ENCODE results near the gene KRTAP9-2. TPM values are rescaled to one million over a fixed set of nuclear protein-coding genes. Genes with fewer than 3 reads are reported as not detected.
"Not testable (repeated sequence)": the region's sequence is repeated elsewhere in the genome, so short reads cannot be mapped to it uniquely, and the experiment has no call there.

The KRTAP9-2 gene
- total RNA-seq, 1 donor from 2014 or later: not detected

- no peaks in the 10 kb centered on the region for H3K9me3 ChIP-seq
- no peaks in the 10 kb centered on the region for H3K27me3 ChIP-seq
- H3K4me3 ChIP-seq: no peak overlapping the region
- no peak overlapping the region for H3K27ac ChIP-seq
- TF ChIP-seq CTCF (IDR thresholded peaks at IDR 0.05): no peak
- no peaks in the 10 kb centered on the region for H3K36me3 ChIP-seq
- no peaks in the 10 kb centered on the region for H3K4me1 ChIP-seq
- intact Hi-C loops (cut with DNase I): no loop called here
- DNase-seq (ENCODE audit: low spot score in 2 of 2): no peak
These were observed 397 bp upstream of the KRTAP9-2 start for GRCh38 chr17:41226051-41226450.

GRCh38 chr17:41230094-41230493 lies 3.6 kb downstream of the KRTAP9-2 start:
- Histone ChIP-seq H3K27me3 (no peaks in the 10 kb centered on the region), H3K9me3 (no peaks in the 10 kb centered on the region), H3K4me3 (no peak overlapping the region), H3K27ac (no peak overlapping the region), H3K4me1 (no peaks in the 10 kb centered on the region), H3K36me3 (no peaks in the 10 kb centered on the region)
- TF ChIP-seq CTCF (IDR thresholded peaks at IDR 0.05): no peak
- intact Hi-C loops (cut with DNase I): no loop called here
- no peak for DNase-seq (ENCODE audit: low spot score in 2 of 2)

DNA sequence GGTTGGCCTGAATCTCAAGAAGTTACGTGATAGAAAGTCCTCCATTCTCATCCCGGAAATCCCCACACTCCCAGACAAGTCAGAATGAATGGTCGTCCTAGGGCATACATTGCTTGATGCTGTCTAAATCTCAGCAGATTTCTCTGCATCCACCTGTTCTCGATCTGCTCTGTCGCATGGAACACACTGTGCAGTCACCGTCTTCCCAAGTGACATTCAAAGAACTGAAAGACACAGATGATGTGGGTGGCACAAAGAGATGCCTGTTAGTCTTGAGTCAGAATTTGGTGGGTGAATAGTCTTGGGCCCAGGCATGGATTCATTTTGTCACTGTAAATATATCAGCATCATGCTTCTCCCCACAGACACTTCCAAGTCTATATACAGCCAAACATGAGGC lies 5.3 kb downstream of the KRTAP9-2 start:
- Histone ChIP-seq H3K4me1 (no peaks in the 10 kb centered on the region), H3K27ac (no peak overlapping the region), H3K27me3 (no peaks in the 10 kb centered on the region), H3K36me3 (no peaks in the 10 kb centered on the region), H3K4me3 (no peak overlapping the region), H3K9me3 (no peaks in the 10 kb centered on the region)
- TF ChIP-seq CTCF (IDR thresholded peaks at IDR 0.05): no peak
- intact Hi-C loops (cut with DNase I): no loop called here
- DNase-seq (ENCODE audit: low spot score in 2 of 2): no peak

- H3K27me3 ChIP-seq; DNase-seq (ENCODE audit: low spot score in 2 of 2); H3K27ac ChIP-seq; intact Hi-C loops (cut with DNase I); H3K9me3 ChIP-seq; H3K4me3 ChIP-seq; H3K36me3 ChIP-seq; H3K4me1 ChIP-seq: not testable (repeated sequence)
These were observed 6.1 kb downstream of the KRTAP9-2 start, which contains the start of gene KRTAP9-3 for GRCh38 chr17:41232399-41233105. KRTAP9-3 (plus strand) TSS chr17:41232449; CDS start chr17:41232502, 53 bp downstream.

GRCh38 chr17:41237116-41237515 lies 10.7 kb downstream of the KRTAP9-2 start:
- H3K9me3 ChIP-seq; H3K27ac ChIP-seq; H3K27me3 ChIP-seq; H3K4me3 ChIP-seq; H3K4me1 ChIP-seq; DNase-seq (ENCODE audit: low spot score in 2 of 2); H3K36me3 ChIP-seq; intact Hi-C loops (cut with DNase I): not testable (repeated sequence)

DNA sequence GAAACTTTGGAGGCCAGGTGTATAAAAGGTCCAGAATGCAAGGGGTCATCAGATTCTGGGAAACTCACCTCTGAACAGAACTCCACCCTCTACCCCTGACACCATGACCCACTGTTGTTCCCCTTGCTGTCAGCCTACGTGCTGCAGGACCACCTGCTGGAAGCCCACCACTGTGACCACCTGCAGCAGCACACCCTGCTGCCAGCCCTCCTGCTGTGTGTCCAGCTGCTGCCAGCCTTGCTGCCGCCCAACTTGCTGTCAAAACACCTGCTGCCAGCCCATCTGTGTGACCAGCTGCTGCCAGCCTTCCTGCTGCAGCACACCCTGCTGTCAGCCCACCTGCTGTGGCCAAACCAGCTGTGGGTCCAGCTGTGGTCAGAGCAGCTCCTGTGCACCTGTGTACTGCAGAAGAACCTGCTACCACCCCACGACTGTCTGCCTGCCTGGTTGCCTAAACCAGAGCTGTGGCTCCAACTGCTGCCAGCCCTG lies 11.5 kb downstream of the KRTAP9-2 start, which contains the start of gene KRTAP9-8:
Gene KRTAP9-8, plus strand, starts transcription at position 51 of the 489 bp plus-strand sequence. Its CDS starts 53 bp downstream, at position 104.
- H3K36me3 ChIP-seq; H3K27me3 ChIP-seq; H3K9me3 ChIP-seq; DNase-seq (ENCODE audit: low spot score in 2 of 2); H3K4me1 ChIP-seq; intact Hi-C loops (cut with DNase I); H3K27ac ChIP-seq; H3K4me3 ChIP-seq: not testable (repeated sequence)

- DNase-seq (ENCODE audit: low spot score in 2 of 2); H3K27me3 ChIP-seq; H3K27ac ChIP-seq; H3K9me3 ChIP-seq; H3K36me3 ChIP-seq; H3K4me1 ChIP-seq; H3K4me3 ChIP-seq; intact Hi-C loops (cut with DNase I): not testable (repeated sequence)
These were observed 20.7 kb downstream of the KRTAP9-2 start for GRCh38 chr17:41246995-41247787.

- H3K27me3 ChIP-seq; intact Hi-C loops (cut with DNase I); H3K36me3 ChIP-seq; H3K27ac ChIP-seq; H3K9me3 ChIP-seq; DNase-seq (ENCODE audit: low spot score in 2 of 2); H3K4me3 ChIP-seq; H3K4me1 ChIP-seq: not testable (repeated sequence)
These were observed 23.3 kb downstream of the KRTAP9-2 start, which contains the start of gene KRTAP9-4 for GRCh38 chr17:41249637-41250240. KRTAP9-4 (plus strand) TSS chr17:41249687; CDS start chr17:41249721, 34 bp downstream.
